Glomerular visceral epithelial cell (primary cell): ENCODE measurements around the gene NDUFA5.

Source experiments
- DNase-seq: peaks from one replicate; pipeline ENCODE4 v3.0.0-alpha.2; 2016; ENCODE audit errors: extremely low spot score

The NDUFA5 gene

DNA sequence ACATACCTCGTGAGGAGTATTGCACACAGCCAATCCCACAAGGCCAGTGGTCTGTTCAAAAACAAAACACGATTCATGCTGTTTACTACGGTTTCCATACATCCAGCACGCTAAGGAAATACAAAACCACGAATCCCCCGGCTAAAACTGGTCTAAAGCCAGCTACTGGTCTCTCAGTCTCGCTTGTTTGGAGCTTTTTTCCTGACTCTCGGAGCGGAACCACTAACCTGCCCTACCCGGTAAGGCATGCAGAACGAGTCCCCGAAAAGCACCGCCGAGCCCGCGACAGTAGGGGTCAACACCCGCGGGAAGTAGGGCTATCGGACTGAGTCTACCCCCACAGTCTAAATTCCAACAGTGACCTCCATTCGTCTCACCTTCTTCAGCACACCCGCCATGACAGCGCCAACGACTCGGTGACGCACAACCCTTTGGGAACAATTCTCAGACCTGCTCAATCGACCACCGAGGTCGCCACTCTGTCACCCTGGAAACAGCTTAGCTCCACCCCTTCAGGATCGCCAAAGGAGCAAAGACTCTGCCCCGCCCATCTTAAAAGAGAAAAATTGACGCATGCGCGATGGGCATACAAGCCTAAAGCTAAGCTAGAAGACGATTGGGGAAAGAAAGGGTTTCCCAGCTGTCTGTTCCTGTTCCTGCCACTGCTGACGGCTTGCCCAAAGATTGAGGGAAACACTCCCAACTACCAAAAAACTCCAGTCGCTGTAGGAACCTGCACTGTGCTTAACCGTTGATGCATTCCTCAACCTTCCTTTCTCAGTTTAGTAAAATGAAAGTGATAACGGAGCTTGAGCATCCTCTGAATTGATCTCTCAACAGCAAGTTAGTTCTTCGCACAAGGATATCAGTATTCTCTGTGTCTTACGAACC is at the start of gene NDUFA5:
NDUFA5 (minus strand) TSS at position 421 of the 891 bp plus-strand sequence; CDS start at position 398, 23 bp downstream.
- DNase-seq, result peak; percentile 97

DNA sequence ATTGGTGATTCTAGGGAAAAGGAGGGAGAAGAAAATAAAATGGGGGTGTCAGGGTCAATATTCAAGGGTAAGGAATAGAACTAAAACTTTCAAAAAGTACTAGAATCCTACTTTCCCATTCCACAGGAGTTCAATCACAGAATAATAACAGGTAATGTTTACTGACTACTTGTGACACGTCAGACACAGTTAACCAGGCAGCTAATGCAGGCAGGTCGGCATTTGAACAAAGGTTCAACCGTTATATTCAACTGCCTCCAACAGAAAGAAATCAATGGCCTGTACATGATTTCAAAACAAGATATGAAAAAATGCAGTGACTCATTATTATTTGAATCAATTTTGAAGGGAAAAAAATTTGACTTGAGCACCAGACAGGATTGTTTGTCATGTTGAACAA is 47.1 kb upstream of the NDUFA5 start:
- no peak for DNase-seq

DNA sequence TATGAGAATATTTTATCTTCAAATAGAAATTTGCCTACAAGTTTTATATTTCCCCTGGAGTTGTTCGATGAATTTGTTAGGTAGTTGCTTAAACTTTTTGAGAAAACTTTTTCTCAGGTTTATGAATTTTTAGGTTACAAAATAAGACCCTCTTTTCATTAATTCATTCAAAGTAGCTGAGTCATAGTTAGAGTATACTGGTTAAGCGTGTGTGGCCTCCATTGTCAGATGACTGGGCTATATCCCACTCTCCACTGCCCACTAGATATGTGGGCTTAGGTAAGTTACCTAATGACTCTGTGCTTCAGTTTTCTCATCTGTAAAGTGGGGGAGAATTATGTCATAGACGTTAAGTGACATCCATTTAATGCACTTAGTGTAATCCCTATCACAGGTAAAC is 45.0 kb upstream of the NDUFA5 start:
- DNase-seq, result no peak

DNA sequence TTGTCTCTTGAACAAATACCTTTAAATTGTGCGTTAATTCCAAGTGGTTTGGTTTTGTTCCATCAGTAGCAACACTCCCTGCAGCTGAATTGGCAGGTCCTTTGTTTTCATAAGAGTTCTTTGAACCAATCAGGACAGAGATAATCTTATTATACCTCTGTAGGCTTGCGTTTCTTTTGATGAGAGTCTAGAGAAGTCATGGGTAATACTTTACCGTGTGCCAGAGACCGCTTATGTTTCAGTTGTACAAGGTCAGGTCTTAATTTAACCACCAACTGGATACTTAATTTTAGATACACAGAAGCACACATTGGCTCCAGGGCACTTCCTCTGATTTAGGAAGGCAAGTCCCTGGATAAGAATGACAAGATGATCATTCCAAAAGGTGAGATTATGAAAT is 43.9 kb upstream of the NDUFA5 start, which contains the start of gene ASB15:
ASB15 (plus strand) TSS at position 292 of the 400 bp plus-strand sequence. CDS start 12,682 bp downstream, outside the sequence.
- no peak for DNase-seq

DNA sequence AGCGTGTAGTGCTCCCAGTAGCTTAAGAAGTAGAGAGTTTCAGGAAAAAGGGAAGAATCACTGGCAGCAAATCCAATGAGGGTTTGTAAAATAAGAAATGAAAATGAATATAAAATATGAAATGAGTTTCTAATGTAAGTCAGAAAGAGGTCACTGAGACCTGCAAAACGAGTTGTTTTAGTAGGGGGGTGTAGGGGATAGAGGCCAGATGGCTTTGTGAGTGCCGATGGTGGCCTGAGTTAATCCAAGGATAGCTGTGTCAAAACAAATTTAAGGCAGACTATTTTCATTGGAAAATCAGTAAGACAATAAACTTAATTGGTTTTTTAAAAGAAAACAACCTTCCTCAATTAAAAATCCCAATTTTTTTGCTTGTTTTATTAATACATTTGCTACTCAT is 43.3 kb upstream of the NDUFA5 start:
- no peak for DNase-seq

DNA sequence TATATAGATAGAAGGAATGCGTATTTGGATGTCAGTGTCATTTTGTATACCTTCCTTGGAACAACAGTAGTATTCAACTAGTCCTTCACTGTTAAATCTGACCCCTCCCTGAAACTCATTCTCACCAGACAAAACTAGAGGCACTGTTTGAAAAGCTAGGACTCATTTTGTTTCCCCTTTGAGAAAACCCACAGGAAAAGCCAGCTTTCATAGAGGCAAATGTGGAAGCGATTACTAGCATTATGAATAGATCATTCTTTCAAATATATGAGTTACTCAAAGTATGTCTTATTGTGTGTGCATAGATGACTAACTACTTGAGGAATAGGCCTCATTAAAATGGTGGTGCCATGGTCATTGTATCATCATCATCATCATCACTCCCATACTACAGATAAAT is 42.1 kb upstream of the NDUFA5 start:
- no peak for DNase-seq

DNA sequence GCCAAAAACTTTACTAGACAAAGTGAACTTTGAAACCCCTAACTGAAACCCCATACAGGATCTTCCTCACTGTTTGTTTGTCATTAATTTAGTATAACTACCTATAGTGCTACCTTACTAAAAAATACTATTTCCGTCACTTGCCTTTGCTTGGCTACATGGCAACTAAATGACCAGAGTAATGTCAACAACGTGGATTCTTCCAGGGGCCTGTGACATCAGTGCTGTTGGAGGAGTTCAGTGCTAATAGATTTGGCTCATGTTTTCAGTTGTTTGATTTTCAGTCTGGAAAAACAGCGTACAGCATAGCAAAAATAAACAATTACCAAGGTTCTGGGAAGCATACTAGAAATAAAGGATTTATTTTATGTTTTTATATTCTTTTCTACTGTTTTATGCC is 41.0 kb upstream of the NDUFA5 start:
- no peak for DNase-seq

DNA sequence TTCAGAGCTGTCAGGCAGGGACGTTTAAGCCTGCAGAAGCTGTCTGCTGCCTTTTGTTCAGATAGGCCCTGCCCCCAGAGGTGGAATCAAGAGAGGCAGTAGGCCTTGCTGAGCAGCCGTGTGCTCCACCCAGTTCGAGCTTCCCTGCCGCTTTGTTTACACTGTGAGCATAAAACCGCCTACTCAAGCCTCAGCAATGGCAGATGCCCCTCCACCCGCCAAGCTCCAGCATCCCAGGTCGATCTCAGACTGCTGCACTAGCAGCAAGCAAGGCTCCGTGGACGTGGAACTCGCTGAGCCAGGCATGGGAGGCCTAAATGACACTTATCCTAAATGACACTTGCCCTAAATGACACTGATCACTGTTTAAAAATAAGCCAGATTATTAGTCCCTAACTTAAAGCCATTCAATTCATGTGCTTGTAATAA is 37.2 kb upstream of the NDUFA5 start:
- DNase-seq, result no peak

DNA sequence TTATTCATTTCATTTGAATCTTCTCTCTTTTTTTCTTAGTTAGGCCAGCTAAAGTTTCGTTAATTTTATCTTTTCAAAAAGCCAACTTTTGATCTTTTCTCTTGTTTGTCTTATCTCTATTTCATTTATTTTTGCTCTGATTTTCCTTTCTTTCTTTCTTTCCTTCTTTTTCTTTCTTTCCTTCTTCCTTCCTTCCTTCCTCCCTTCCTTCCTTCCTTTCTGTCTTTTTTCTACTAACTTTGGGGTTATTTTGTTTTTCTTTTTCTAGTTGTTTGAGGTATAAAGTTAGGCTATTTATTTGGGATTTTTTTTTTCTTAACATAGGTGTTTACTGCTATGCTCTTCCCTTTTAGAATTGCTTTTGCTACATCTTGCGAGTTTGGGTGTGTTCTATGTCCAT is 30.8 kb upstream of the NDUFA5 start:
- no peak for DNase-seq

DNA sequence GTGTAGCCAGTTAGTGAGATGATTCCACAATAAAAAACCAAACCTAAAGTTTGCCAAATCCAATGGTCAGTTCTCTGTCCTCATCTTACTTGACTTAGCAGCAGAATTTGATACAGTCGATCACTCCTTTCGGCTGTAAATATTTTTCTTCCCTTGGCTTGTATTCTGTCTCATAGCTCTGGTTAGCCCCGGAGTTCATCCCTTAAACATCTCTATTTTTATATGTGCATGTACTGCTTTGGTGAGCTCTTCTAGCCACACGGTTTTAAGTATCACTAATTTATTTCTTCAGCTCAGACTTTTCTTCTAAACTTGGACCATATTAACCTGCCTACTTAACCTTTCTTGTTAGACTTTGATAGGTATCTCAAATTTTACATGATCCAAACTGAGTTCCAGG is 26.2 kb upstream of the NDUFA5 start:
- DNase-seq, result no peak

DNA sequence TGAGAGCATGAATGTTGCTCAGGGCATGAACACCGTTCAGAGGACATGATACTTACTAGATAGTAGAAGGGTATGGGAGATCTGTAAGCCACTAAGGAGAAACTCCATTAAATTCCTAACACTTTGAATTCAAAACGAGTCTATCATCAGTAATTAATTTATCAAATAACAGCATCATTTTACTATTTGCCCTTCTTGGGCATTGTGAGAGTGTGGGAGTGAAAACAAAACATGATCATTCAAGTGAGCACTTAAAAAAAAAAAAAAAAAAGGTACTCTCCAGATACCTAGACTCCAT is 23.5 kb upstream of the NDUFA5 start:
- no peak for DNase-seq

DNA sequence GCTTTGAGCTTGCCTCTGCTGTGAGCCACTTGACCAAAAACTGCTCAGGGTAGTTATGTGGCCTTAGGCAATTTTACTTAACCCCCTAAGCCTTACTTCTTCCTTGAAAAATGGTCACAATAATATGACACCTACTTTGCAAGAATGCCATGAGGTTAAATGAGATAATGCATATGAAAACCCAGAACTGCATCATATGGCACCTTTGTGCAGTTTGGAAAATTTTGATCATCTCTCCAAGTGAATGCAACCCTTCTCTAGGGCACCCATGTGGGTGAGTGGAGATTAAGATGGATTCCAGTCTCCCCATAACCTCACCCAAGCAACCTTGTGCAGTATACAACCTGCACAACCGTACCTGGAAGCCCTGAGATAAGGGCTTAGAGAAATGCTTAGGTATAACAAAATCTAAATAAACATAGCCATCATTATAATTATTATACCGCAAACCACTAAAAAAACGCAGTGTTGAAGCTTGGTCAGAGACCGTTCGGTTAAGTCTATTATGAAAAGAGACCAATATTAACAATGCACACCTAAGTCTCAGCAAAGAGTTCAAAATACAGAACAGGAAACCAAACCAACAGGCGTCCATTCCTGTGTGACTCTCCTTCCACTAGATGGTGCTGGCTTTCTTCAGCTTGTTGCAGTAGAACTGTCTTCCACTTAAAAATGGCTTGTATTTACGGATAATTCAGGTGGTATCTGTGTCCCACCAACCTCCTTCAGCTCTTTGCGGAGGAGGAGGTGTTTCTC is 23.0 kb upstream of the NDUFA5 start:
- DNase-seq, result peak; percentile 24

DNA sequence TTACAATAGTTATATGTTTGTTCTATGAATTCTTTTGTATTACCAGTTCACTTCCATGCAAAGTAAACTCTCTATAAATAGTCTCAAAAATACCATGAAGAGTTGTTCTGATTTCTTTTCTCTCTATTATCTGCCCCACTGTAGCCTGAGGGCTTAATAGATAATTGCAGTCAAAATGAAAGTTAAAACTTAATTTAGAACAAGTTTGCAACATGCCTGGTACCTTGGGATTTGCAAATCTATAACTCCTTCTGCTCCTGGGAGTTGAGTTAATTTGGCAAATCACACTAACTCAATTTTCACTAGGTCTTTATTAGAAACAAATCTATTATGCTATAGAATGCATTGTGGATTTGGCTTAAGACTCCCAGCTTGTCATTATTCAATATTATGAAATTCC is 21.8 kb upstream of the NDUFA5 start:
- no peak for DNase-seq

DNA sequence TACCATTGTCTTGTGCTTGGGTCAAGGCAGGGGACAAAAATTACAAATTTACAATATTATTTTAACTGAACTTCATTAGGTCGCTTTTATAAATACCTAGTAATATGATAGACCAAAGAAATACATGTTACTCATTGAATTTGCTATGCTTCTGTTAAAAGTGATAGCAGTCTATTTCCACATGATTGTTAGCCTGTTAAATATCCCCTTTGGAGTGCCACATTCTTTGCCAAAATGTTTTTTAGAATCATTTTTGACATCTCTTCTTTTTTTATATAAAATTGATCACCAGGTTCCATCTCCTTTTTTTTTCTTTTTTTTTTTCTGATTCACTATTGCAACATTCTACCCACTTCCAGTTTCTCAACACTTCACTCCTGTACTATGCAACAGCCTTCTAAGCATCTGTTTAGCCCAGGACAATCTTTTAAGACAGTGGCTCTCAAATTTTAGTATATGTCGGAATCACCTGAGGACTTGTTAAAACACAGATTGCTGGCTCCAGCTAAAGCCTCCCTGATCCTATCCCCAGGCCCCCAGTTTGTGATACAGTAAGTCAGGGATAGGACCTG is 16.4 kb upstream of the NDUFA5 start:
- no peak for DNase-seq

DNA sequence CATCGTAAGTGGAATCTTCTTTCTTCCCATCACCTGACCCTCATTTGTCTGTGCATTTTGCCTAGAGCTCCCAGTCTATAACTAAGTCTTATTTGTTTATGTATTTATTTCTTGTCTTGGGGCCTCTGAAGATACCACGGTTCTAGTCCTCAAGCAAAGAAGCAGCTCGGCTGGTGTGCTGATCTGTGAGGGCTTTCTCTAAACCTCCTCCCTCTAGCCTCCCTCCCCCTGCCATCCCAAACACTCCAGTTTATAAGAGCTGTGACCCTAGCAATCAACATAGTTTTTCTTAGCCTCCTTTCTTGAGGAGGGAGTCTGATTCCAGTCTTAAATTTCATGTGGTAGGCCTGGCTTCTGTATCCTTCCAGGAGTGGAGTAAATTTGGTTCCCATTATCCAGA is 15.7 kb upstream of the NDUFA5 start:
- DNase-seq, result no peak

DNA sequence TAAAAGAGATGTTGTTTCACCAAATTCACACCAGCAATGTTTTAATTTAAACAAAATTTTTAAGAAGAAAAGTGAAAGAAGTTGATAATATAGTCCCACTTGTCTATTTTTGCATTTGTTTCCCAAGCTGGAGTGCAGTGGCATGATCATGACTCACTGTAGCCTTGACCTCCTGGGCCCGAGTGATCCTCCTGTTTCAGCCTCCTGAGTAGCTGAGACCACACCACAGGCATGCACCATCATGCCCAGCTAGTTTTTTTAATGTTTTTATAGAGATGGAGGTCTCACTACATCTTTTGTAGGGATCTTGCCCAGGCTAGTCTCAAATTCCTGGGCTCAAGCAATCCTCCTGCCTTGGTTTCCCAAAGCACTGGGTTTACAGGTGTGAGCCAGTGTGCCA is 14.1 kb upstream of the NDUFA5 start:
- peak; percentile 2 for DNase-seq

DNA sequence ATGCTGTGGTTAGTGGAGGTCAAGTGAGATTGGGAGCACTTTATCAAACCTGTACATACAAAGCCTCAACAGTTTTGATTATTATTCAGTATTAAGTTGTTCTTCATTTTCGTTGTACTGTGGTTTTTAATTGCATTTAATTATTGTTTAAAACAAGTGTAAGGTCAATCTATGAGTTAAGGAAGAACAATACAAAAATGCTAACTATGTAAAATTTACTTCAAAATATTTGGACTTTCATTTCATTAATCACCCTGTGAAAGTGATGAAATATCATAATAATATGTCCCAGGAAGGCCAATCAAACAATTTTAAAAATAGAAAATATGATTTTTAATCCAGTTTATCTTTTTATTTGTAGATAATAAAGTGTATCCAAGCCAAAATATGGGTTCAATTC is 13.6 kb upstream of the NDUFA5 start:
- no peak for DNase-seq

DNA sequence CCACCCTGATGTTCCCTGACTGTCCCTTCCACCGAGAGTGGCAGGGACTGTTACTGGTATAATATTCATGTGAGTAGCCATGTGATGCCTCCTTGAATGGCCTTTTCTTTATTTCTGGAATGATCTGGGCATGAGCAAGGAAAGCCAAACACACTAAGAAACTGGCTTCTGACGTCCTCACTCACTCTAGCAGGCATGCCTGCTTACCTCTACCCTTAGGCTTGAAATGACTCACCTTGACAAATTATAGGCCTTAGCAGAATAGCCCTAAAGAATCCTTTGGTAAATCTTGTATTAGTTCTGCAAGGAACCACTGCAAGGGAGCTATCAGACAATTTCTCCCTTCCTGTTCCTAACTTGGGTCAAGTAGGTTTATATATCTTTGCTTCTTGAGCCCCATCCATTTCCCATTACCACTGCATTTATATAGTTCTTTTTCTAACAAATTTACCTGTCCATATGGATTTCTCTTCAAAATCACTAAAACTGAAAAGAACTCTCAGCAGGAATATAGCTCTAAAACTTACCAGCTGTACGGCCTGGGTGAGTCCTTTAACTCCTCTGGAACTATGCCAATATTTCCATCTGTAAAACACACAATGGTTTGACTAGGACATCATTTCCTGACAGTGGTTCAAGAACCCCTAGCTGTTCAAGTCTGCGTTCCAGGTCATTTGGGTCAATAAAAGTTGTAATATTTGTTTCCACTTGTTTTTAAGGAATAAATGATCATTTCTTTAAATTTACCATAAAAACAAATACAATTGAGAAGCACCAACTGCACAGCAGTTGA is 13.0 kb upstream of the NDUFA5 start:
- DNase-seq, result no peak

DNA sequence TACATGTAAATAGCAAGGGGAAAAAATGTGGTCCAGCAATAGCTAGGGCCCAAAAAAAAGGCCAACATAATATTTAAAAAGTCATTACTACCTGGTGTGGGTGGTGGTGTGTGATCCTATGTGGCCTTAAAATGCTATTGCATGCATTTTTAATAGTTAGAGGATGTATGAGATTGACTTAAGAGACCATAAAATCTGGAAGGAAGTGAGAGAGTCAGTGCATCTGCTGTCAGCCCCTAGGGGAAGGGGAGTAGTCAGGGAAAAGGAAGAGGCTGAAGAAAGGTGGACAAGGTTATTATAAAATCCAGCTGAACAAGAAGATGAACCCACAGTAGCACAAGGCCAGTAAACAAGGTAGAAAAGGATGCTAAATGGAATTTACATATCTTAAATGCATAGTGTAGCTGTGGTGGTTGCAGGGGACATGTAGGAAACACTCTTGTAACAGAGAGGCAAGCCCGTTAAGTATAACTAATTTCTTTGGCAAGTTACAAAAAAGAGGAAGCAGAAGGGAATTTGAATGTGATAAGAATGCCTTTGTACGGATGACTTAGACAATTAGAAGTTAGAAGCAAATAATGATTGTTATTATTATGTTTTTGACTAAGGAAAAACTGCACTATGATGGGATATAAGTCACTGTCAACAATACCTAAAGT is 11.9 kb upstream of the NDUFA5 start:
- no peak for DNase-seq

DNA sequence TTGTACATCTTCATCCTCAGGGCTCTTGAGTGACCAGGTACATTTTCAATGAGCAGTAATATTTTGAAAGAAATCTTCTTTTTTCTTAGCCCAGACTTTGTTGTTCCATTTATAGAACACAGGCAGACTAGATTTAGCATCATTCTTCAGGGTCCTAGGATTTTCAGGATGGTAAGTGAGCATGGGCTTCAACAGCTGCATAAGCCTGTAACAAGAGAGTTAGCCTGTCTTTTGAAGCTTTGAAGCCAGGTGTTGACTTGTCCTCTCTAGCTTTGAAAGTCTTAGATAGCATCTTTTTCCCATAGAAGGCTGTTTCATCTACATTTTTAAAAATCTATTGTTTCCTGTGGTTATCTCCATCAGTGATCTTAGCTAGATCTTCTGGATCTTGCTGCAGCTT is 4.5 kb upstream of the NDUFA5 start:
- no peak for DNase-seq

DNA sequence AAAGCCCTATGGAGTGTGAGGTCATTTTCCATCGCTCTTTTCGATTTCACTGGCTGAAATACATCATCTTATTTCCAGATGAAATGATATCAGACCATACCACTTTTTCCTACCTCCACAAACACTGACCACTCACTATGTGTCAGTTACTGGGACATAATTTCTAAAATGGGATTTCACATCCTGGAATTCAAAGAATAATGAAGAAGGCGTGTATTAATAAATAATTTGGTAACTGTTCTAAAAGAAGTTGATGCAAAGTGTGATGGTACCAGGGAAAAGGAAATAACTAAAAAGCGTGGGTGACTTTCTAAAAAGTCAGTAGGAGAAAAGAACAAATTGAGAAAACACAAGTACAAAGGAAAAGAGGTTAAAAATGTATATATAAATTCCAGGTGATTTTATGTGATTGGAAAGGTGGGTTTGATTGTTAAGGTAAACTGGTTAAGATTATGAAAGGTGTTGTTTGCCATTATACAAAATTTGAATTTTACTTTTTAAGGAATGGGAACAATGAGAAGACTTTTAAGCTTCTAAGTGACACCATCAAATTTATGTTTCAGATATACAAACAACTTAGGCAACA is 764 bp upstream of the NDUFA5 start:
- DNase-seq, result no peak
